Stimulated activated CD8-positive, alpha-beta memory T cell treated with anti-CD3 and anti-CD28 coated beads, Interleukin-2, amount 100 ng/mL, for 1 hour (primary cell): Measurements from ENCODE around the gene EPB41L2.
"Not testable (repeated sequence)": the region's sequence is repeated elsewhere in the genome, so short reads cannot be mapped to it uniquely, and the experiment has no call there.

ENCODE experiments used
- DNase-seq, 2 donors: peaks; one replicate each; pipeline ENCODE4 v3.0.0-alpha.2; 2020; ENCODE audit warnings: low read depth in 2 of 2

The EPB41L2 gene

GRCh38 chr6:131063028-131063763, at the start of gene EPB41L2:
TSS of gene EPB41L2 (minus strand) at chr6:131063245. CDS start at chr6:130956485, 106,760 bp downstream.
- peak; percentile 59 to 60 for DNase-seq

GRCh38 chr6:131112249-131112648, 49.2 kb upstream of the EPB41L2 start:
- DNase-seq, result no peak

- no peak for DNase-seq
Measured at GRCh38 chr6:131107151-131107550, 44.1 kb upstream of the EPB41L2 start.

GRCh38 chr6:131103901-131104300, 40.9 kb upstream of the EPB41L2 start:
- no peak for DNase-seq

GRCh38 chr6:131103296-131103695, 40.3 kb upstream of the EPB41L2 start:
- no peak for DNase-seq

- no peak for DNase-seq
Measured at GRCh38 chr6:131101911-131102680, 39.1 kb upstream of the EPB41L2 start.

GRCh38 chr6:131096786-131097185, 33.7 kb upstream of the EPB41L2 start:
- no peak for DNase-seq

- no peak for DNase-seq
Measured at GRCh38 chr6:131093334-131093733, 30.3 kb upstream of the EPB41L2 start.

GRCh38 chr6:131091944-131092343, 28.9 kb upstream of the EPB41L2 start:
- not testable (repeated sequence) for DNase-seq

GRCh38 chr6:131090339-131090738, 27.3 kb upstream of the EPB41L2 start:
- not testable (repeated sequence) for DNase-seq

GRCh38 chr6:131084982-131085381, 21.9 kb upstream of the EPB41L2 start:
- no peak for DNase-seq

GRCh38 chr6:131083687-131084086, 20.6 kb upstream of the EPB41L2 start:
- DNase-seq, result no peak

GRCh38 chr6:131082335-131082734, 19.3 kb upstream of the EPB41L2 start:
- no peak for DNase-seq

- DNase-seq, result no peak
Measured at GRCh38 chr6:131080084-131080483, 17.0 kb upstream of the EPB41L2 start.

GRCh38 chr6:131073577-131073976, 10.5 kb upstream of the EPB41L2 start:
- DNase-seq, result no peak

GRCh38 chr6:131070061-131070460, 7.0 kb upstream of the EPB41L2 start:
- DNase-seq, result no peak

- no peak for DNase-seq
Measured at GRCh38 chr6:131068165-131068564, 5.1 kb upstream of the EPB41L2 start.

- no peak for DNase-seq
Measured at GRCh38 chr6:131067521-131067920, 4.5 kb upstream of the EPB41L2 start.

GRCh38 chr6:131065824-131066171, 2.8 kb upstream of the EPB41L2 start:
- no peak for DNase-seq

- DNase-seq, result no peak
Measured at GRCh38 chr6:131065112-131065823, 2.2 kb upstream of the EPB41L2 start.

- DNase-seq, result no peak
Measured at GRCh38 chr6:131063764-131064272, 773 bp upstream of the EPB41L2 start.
